BLaER1 treated with 17β-estradiol and CSF1 and Interleukin-3, amounts not matched to agents 10 nM and 100 nM (cell line): ENCODE data around the gene SGCA.
A peak's percentile ranks its signal among the peaks of the same experiment; 100 is the strongest.

ENCODE experiments used
- H3K27ac ChIP-seq, 11 experiments: shearing (Covaris generic); formaldehyde crosslinking; 2 replicates each; pipeline ENCODE4 v1.8.1; 2022
- H3K27me3 ChIP-seq, 11 experiments: shearing (Covaris generic); formaldehyde crosslinking; 2 replicates each; pipeline ENCODE4 v1.8.1; 2022
- H3K36me3 ChIP-seq, 11 experiments: shearing (Covaris generic); formaldehyde crosslinking; 2 replicates each; pipeline ENCODE4 v1.8.1; 2022
- H3K4me1 ChIP-seq, 10 experiments: shearing (Covaris generic); formaldehyde crosslinking; 2 replicates each; pipeline ENCODE4 v1.8.1; 2022
- H3K4me2 ChIP-seq, 11 experiments: shearing (Covaris generic); formaldehyde crosslinking; 2 replicates each; pipeline ENCODE4 v1.8.1; 2022
- H3K4me3 ChIP-seq, 10 experiments: shearing (Covaris generic); formaldehyde crosslinking; 2 replicates each; pipeline ENCODE4 v1.8.1; 2022
- H3K9ac ChIP-seq, 11 experiments: shearing (Covaris generic); formaldehyde crosslinking; 2 replicates each; pipeline ENCODE4 v1.8.1; 2022
- H3K9me3 ChIP-seq, 11 experiments: shearing (Covaris generic); formaldehyde crosslinking; replicated peaks in 1 of 11; 2 replicates each; pipeline ENCODE4 v1.8.1; 2022
- H4K20me1 ChIP-seq, 11 experiments: shearing (Covaris generic); formaldehyde crosslinking; 2 replicates each; pipeline ENCODE4 v1.8.1; 2022
- Cebpa-rat ChIP-seq, 11 experiments: shearing (Covaris generic); IDR thresholded peaks; 2 replicates each; pipeline ENCODE4 v1.8.1; 2022

SGCA gene

DNA sequence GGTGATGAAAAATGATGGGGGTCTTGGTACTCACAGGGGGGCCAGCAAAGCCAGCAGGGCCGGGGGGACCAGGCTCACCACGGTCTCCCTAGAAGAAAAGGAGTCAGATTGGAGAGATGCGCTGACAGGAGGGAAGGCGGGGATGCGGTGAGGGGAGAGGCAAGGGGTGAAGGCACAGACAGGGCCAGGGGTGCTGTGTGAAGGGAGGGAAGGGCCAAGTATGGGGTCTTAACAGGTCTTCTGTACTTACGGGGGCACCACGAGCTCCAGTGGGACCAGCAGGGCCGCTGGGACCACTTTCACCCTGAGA is 24.4 kb downstream of the SGCA start:
- TF ChIP-seq Cebpa-rat (IDR thresholded peaks at IDR 0.05) = no peak
- H3K27ac ChIP-seq = no peak overlapping the region
- H4K20me1 ChIP-seq = peaks cover 0 to 19% (median 0%) of the 10 kb centered on the region in 11 experiments; a peak in 2 of 22 replicates
- no peak overlapping the region for H3K4me3 ChIP-seq
- no peaks in the 10 kb centered on the region for H3K36me3 ChIP-seq
- H3K9ac ChIP-seq = no peak overlapping the region
- H3K4me1 ChIP-seq = peaks cover 0 to 51% (median 37%) of the 10 kb centered on the region in 10 experiments; a peak in 17 of 20 replicates
- no peak overlapping the region for H3K4me2 ChIP-seq
- no peaks in the 10 kb centered on the region; a peak in 3 of 22 replicates for H3K27me3 ChIP-seq
- H3K9me3 ChIP-seq = no peaks in the 10 kb centered on the region

DNA sequence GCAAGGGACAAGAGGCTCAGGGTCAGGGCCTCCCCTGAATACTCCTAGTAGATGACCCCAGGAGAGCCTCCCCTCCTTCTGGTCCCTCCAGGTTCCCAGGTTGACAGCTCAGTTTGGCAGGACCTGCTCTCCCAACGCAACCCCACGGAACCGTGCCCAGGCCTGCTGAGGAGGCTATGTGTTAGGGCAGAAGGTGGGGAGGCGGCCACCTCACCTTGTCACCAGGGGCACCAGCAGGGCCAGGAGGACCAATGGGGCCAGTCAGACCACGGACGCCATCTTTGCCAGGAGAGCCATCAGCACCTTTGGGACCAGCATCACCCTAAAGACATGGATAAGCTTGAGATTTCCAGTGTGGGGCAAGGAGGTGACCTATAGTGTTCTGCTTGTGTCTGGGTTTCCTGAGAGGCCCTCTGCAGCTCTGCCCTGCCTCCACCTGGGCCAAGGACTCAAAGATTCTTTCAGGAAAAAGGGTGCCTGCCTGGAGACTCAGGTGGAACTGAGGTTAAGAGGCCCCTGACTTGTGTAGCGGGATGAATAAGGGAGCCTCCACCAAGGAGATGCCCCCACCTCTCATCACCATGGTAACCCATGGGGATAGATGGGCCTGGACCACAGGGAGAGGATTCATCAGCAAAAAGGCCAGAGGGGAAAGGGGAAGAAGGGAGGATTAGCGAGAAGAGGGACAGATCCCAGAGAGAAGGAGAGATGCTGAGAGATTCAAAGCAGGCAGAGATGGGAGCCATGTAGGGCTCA is 25.0 kb downstream of the SGCA start:
- peaks cover 0 to 19% (median 0%) of the 10 kb centered on the region in 11 experiments; a peak in 2 of 22 replicates for H4K20me1 ChIP-seq
- H3K4me2 ChIP-seq = peak overlapping the region in 2 of 11 experiments; percentile 69 to 70; a peak in 2 of 22 replicates
- no peak for TF ChIP-seq Cebpa-rat (IDR thresholded peaks at IDR 0.05)
- no peaks in the 10 kb centered on the region for H3K36me3 ChIP-seq
- H3K9ac ChIP-seq = no peak overlapping the region
- peaks cover 0 to 51% (median 35%) of the 10 kb centered on the region in 10 experiments; a peak in 16 of 20 replicates for H3K4me1 ChIP-seq
- no peaks in the 10 kb centered on the region for H3K9me3 ChIP-seq
- peaks cover 0 to 4% (median 0%) of the 10 kb centered on the region in 11 experiments; a peak in 3 of 22 replicates for H3K27me3 ChIP-seq
- H3K27ac ChIP-seq = no peak overlapping the region
- no peak overlapping the region for H3K4me3 ChIP-seq

DNA sequence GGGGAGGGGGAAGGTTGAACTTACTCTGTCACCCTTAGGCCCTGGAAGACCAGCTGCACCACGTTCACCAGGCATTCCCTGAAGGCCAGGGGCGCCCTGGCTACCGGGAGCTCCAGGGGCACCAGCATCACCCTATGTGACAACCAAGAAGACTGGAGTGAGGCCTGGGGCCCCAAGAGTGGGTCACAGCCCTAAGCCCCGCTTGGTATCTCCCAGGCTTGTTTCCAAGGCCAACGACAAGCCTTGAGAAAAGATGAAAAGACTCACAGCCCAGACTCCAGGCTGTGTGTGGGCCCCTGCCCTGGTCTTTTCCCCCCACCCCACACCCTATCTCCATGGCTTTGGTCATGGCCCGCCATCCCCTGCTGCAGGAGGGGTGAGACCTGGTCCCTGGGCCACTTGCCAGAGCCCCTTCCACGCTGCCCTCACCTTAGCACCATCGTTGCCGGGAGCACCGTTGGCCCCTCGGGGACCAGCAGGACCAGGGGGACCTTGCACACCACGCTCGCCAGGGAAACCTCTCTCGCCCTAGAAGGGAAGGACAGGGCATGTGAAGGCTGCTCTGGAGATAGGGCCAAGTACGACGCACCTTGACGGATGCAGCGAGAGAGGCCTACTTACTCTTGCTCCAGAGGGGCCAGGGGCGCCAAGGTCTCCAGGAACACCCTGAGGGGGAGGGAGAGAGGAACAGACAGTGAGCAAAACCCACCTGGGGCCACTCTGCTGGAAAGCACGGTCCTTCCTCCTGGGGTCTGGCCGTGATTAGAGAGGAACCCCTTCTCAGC is 25.7 kb downstream of the SGCA start:
- Histone ChIP-seq H3K4me3 (no peak overlapping the region), H3K4me2 (peak overlapping the region in 7 of 11 experiments; percentile 48 to 88 (median 69); a peak in 9 of 22 replicates)

GRCh38 chr17:50192144-50192617 is 26.4 kb downstream of the SGCA start:
- Histone ChIP-seq H4K20me1 (peaks cover 0 to 19% (median 0%) of the 10 kb centered on the region in 11 experiments; a peak in 2 of 22 replicates), H3K9me3 (no peaks in the 10 kb centered on the region), H3K9ac (peak overlapping the region in 1 of 11 experiments; percentile 36; a peak in 1 of 22 replicates), H3K4me2 (peak overlapping the region in 8 of 11 experiments; percentile 38 to 88 (median 68); a peak in 14 of 22 replicates), H3K27me3 (peaks cover 0 to 4% (median 0%) of the 10 kb centered on the region in 11 experiments; a peak in 3 of 22 replicates), H3K4me3 (no peak overlapping the region), H3K4me1 (peaks cover 0 to 43% (median 31%) of the 10 kb centered on the region in 10 experiments; a peak in 15 of 20 replicates), H3K36me3 (no peaks in the 10 kb centered on the region), H3K27ac (no peak overlapping the region)
- no peak for TF ChIP-seq Cebpa-rat (IDR thresholded peaks at IDR 0.05)

More for the DNA sequence above, 25.7 kb downstream of the SGCA start:
- no peak for TF ChIP-seq Cebpa-rat (IDR thresholded peaks at IDR 0.05)
- no peak overlapping the region for H3K27ac ChIP-seq
- H4K20me1 ChIP-seq = peaks cover 0 to 19% (median 0%) of the 10 kb centered on the region in 11 experiments; a peak in 2 of 22 replicates
- H3K4me1 ChIP-seq = peaks cover 0 to 46% (median 31%) of the 10 kb centered on the region in 10 experiments; a peak in 15 of 20 replicates
- H3K36me3 ChIP-seq = no peaks in the 10 kb centered on the region
- H3K9ac ChIP-seq = no peak overlapping the region
- H3K9me3 ChIP-seq = no peaks in the 10 kb centered on the region
- peaks cover 0 to 4% (median 0%) of the 10 kb centered on the region in 11 experiments; a peak in 3 of 22 replicates for H3K27me3 ChIP-seq

DNA sequence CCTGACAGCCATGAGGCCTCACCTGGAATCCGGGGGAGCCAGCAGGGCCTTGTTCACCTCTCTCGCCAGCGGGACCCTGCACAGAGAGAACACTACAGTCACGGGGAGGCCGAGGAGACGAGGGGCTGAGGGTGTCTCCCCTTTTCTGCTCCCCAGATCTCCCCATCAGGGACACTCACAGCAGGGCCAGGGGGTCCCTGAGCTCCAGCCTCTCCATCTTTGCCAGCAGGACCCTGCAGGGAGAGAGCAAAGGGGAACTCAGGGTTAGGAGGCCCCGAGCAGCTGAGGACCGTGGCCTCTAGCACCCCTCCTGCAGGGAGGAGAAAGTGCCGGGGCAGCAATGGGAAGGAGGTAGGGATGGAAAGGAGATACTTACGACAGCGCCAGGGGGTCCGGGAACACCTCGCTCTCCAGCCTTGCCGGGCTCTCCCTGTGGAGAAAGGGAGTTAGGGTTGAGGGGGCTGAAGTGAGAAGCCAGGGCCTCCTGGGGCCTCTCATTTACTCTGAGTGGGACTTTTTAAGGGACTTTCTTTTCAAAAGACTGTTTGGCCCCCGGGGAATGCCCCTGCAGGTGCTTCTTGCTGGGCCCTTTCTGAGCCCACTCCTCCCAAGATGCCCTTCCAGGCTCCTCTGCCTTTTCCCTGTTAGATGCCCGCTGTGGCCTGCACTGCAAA is 26.9 kb downstream of the SGCA start:
- peak overlapping the region in 3 of 11 experiments; percentile 6 to 36 (median 30); a peak in 3 of 22 replicates for H3K9ac ChIP-seq
- no peaks in the 10 kb centered on the region for H3K36me3 ChIP-seq
- H3K4me3 ChIP-seq = no peak overlapping the region
- TF ChIP-seq Cebpa-rat (IDR thresholded peaks at IDR 0.05) = no peak
- no peaks in the 10 kb centered on the region for H3K9me3 ChIP-seq
- peaks cover 0 to 43% (median 31%) of the 10 kb centered on the region in 10 experiments; a peak in 15 of 20 replicates for H3K4me1 ChIP-seq
- no peak overlapping the region for H3K27ac ChIP-seq
- H3K4me2 ChIP-seq = peak overlapping the region in 9 of 11 experiments; percentile 15 to 88 (median 67); a peak in 15 of 22 replicates
- peaks cover 0 to 19% (median 0%) of the 10 kb centered on the region in 11 experiments; a peak in 2 of 22 replicates for H4K20me1 ChIP-seq
- H3K27me3 ChIP-seq = peaks cover 0 to 4% (median 0%) of the 10 kb centered on the region in 11 experiments; a peak in 3 of 22 replicates

- Histone ChIP-seq H4K20me1 (peaks cover 0 to 23% (median 0%) of the 10 kb centered on the region in 11 experiments; a peak in 2 of 22 replicates), H3K9me3 (no peaks in the 10 kb centered on the region), H3K4me2 (peak overlapping the region in 3 of 11 experiments; percentile 69 to 76 (median 70); a peak in 5 of 22 replicates), H3K4me3 (no peak overlapping the region), H3K27ac (no peak overlapping the region), H3K9ac (no peak overlapping the region), H3K4me1 (peaks cover 0 to 47% (median 32%) of the 10 kb centered on the region in 10 experiments; a peak in 15 of 20 replicates), H3K36me3 (no peaks in the 10 kb centered on the region), H3K27me3 (peaks cover 0 to 14% (median 3%) of the 10 kb centered on the region in 11 experiments; a peak in 11 of 22 replicates)
- no peak for TF ChIP-seq Cebpa-rat (IDR thresholded peaks at IDR 0.05)
These were observed 28.5 kb downstream of the SGCA start for GRCh38 chr17:50194140-50194933.

GRCh38 chr17:50194934-50195865 is 29.4 kb downstream of the SGCA start:
- peaks cover 0 to 22% (median 9%) of the 10 kb centered on the region in 11 experiments; a peak in 14 of 22 replicates for H3K27me3 ChIP-seq
- H3K9ac ChIP-seq = peak overlapping the region in 3 of 11 experiments; percentile 7 to 13 (median 7); a peak in 2 of 22 replicates
- peaks cover 4 to 53% (median 41%) of the 10 kb centered on the region in 10 experiments; a peak in 18 of 20 replicates for H3K4me1 ChIP-seq
- peak overlapping the region in 6 of 11 experiments; percentile 5 to 43 (median 18); a peak in 7 of 22 replicates for H3K4me2 ChIP-seq
- H3K9me3 ChIP-seq = no peaks in the 10 kb centered on the region
- TF ChIP-seq Cebpa-rat (IDR thresholded peaks at IDR 0.05) = no peak
- no peak overlapping the region for H3K27ac ChIP-seq
- no peak overlapping the region for H3K4me3 ChIP-seq
- H4K20me1 ChIP-seq = peaks cover 0 to 23% (median 0%) of the 10 kb centered on the region in 11 experiments; a peak in 2 of 22 replicates
- H3K36me3 ChIP-seq = no peaks in the 10 kb centered on the region
